MCF 10A (cell line): ENCODE data around the gene ACADVL. TPM values are rescaled to one million over a fixed set of nuclear protein-coding genes. Genes with fewer than 3 reads are reported as not detected.

Source experiments
- BruUV-seq: library from RNA; stranded (reverse); fragments of 400-500 nt; replicated peaks from 2 replicates; lab custom pipeline; 2021; lab: Mats Ljungman, UMichigan
- CTCF ChIA-PET: fragments of 300-600 bp; sonication (Branson Sonifier 250); formaldehyde crosslinking; extraction: SDS; loops from one replicate; lab custom pipeline; 2021; ENCODE audit warnings: antibody characterized with exemption, inconsistent platforms; lab: Yijun Ruan, JAX
- POLR2A ChIA-PET: fragments of 300-600, 350-650 bp; sonication (Branson Sonifier 250); formaldehyde crosslinking; extraction: SDS; loops from one replicate; lab custom pipeline; 2020; ENCODE audit warnings: antibody characterized with exemption, inconsistent platforms; lab: Yijun Ruan, JAX
- DNase-seq: peaks from one replicate; pipeline ENCODE4 v3.0.0-alpha.2; 2018; ENCODE audit not compliant: unreplicated experiment
- H3K27ac Mint-ChIP-seq: one replicate; pipeline ENCODE4 v1.8.0; 2022; ENCODE audit warnings: mild to moderate bottlenecking, low read depth, mixed read lengths; ENCODE audit not compliant: unreplicated experiment
- H3K27me3 Mint-ChIP-seq: one replicate; pipeline ENCODE4 v1.8.0; 2022; ENCODE audit warnings: mixed read lengths; ENCODE audit not compliant: insufficient read depth, unreplicated experiment
- H3K36me3 Mint-ChIP-seq: one replicate; pipeline ENCODE4 v1.8.0; 2022; ENCODE audit warnings: mild to moderate bottlenecking, moderate library complexity, mixed read lengths; ENCODE audit not compliant: insufficient read depth, unreplicated experiment
- H3K4me1 Mint-ChIP-seq: one replicate; pipeline ENCODE4 v1.8.0; 2022; ENCODE audit warnings: mixed read lengths; ENCODE audit not compliant: insufficient read depth, unreplicated experiment
- H3K4me3 Mint-ChIP-seq: one replicate; pipeline ENCODE4 v1.8.0; 2022; ENCODE audit warnings: mild to moderate bottlenecking, moderate library complexity, mixed read lengths; ENCODE audit not compliant: unreplicated experiment
- H3K9me3 Mint-ChIP-seq: one replicate; pipeline ENCODE4 v1.8.0; 2022; ENCODE audit warnings: mixed read lengths; ENCODE audit not compliant: unreplicated experiment
- intact Hi-C: fragments of 100-400 bp; cut with micrococcal nuclease; formaldehyde crosslinking; loops from 2 replicates; pipeline ENCODE4 v1.14.1; 2022
- total RNA-seq: library from RNA; stranded (reverse); gene quantifications from 2 replicates; pipeline ENCODE4 v1.2.3, GENCODE V29; 2022
- TF ChIP-seq, protein P1 (sequence below): fragments of 200-600 bp; IDR thresholded peaks from one replicate; pipeline ENCODE4 v1.8.0; 2022; ENCODE audit warnings: antibody characterized with exemption, mild to moderate bottlenecking; ENCODE audit not compliant: unreplicated experiment

The ACADVL gene
- total RNA-seq, 1 experiment from 2014 or later: 413 TPM

DNA sequence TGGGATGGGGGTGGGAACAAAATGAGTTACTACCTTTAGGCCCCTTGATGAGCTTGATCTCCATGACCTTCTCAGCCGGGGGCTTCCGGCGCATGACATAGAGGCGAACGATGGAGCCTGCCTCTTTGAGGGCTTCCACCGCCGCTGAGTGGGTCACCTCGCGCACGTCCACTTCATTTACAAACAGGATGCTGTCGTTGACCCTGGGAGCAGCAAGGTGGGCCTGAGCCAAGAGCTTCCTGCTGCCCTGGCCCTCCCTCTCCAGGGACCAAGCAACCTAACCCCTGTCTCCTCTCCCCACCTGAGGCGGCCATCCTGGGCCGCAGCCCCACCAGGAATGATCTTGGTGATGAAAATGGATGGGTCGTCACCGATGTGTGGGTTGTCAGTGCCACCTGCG is 16.3 kb upstream of the ACADVL start:
- Mint-ChIP-seq H3K4me3 (no peak overlapping the region), H3K4me1 (no peaks in the 10 kb centered on the region), H3K27me3 (peaks cover 18% of the 10 kb centered on the region), H3K27ac (no peak overlapping the region), H3K36me3 (peaks cover 6% of the 10 kb centered on the region), H3K9me3 (no peaks in the 10 kb centered on the region)
- no peak for DNase-seq
- TF ChIP-seq, protein P1, sequence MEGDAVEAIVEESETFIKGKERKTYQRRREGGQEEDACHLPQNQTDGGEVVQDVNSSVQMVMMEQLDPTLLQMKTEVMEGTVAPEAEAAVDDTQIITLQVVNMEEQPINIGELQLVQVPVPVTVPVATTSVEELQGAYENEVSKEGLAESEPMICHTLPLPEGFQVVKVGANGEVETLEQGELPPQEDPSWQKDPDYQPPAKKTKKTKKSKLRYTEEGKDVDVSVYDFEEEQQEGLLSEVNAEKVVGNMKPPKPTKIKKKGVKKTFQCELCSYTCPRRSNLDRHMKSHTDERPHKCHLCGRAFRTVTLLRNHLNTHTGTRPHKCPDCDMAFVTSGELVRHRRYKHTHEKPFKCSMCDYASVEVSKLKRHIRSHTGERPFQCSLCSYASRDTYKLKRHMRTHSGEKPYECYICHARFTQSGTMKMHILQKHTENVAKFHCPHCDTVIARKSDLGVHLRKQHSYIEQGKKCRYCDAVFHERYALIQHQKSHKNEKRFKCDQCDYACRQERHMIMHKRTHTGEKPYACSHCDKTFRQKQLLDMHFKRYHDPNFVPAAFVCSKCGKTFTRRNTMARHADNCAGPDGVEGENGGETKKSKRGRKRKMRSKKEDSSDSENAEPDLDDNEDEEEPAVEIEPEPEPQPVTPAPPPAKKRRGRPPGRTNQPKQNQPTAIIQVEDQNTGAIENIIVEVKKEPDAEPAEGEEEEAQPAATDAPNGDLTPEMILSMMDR: no peak
- CTCF ChIA-PET: interaction anchor here (0.6 to 1.1 kb wide), 2 partner anchors 26 to 150 kb away, joined by 3 read pairs; no protein-coding TSS in a partner anchor
- POLR2A ChIA-PET: interaction anchor here (0.6 kb wide), 1 partner anchor 435 kb away, joined by 3 read pairs; no protein-coding TSS in a partner anchor
- no TSS peak for BruUV-seq
- intact Hi-C loops: no loop called here

DNA sequence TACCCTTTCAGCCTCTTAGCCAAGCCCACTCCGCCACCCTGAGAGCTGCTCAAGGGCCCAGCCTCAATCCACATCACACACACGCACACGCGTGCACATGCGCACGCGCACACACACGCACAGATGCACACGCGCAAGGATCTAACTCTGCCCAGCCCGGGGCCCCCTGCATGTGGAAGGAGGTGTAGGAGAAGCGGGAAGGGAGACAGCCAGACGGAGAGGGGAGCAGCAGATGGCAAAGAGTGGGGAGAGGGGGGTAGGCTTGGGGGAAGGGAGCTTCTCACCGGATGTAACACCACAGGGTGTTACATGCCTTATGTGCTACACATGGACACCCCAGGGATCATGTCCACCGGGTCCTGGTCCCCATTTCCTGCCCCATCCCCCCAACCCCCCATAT is 15.4 kb upstream of the ACADVL start:
- Mint-ChIP-seq H3K36me3 (peaks cover 6% of the 10 kb centered on the region), H3K9me3 (no peaks in the 10 kb centered on the region), H3K4me1 (no peaks in the 10 kb centered on the region), H3K27me3 (peaks cover 18% of the 10 kb centered on the region), H3K4me3 (no peak overlapping the region), H3K27ac (no peak overlapping the region)
- intact Hi-C loops: no loop called here
- BruUV-seq: no TSS peak
- CTCF ChIA-PET: no interaction called here
- POLR2A ChIA-PET: no interaction called here
- DNase-seq: no peak
- TF ChIP-seq, protein P1: no peak

DNA sequence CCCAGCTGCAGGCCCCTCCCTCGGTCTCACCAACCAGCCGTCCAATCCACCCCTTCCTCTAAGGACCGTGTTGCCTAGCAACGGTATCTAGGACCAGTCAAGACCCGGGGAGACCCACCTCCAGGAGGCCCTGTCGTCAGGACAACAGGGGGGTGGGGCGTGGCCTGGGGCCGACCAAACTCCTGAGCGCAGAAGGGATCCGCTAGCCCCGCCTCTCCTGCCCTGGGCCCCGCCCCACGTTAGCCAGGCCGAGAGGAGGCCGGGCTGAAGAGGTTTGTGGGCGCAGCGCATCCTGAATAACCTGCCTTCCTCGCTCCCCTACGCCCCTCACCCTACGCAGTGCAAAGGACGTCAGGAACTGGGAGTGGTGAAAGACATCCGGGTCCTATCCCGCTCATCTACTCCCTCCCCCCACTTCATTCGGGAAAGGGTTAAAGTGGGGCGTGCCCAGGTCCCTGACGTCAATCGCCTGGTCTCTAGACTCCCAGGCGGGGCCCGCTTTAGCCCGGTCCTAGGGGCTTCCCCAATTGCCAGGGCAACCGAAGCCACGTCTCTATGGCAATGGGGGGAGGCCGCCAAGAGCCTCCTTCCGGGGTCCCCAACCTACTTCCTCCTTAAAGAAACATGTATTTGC is 14.8 kb upstream of the ACADVL start:
- Mint-ChIP-seq H3K9me3 (no peaks in the 10 kb centered on the region), H3K4me3 (no peak overlapping the region), H3K4me1 (no peaks in the 10 kb centered on the region), H3K27ac (no peak overlapping the region), H3K36me3 (peaks cover 11% of the 10 kb centered on the region), H3K27me3 (peaks cover 18% of the 10 kb centered on the region)
- intact Hi-C loops: no loop called here
- no peak for DNase-seq
- BruUV-seq: no TSS peak
- POLR2A ChIA-PET: no interaction called here
- CTCF ChIA-PET: no interaction called here
- TF ChIP-seq, protein P1: no peak

DNA sequence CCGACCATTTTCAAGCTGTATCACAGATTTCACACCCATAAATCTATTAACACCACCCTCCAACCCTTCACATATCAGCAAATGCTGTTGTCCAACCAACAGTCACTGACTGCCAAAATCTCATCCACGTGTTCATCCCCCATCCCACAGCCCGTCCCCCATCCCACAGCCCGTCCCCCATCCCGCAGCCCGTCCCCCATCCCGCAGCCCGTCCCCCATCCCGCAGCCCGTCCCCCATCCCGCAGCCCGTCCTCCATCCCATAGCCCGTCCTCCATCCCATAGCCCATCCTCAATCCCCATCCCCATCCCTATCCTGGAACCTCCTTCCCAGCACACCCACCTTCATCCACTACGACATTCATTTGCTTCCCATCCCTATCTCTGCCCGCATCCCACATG is 14.2 kb upstream of the ACADVL start:
- intact Hi-C loops: no loop called here
- H3K4me1 Mint-ChIP-seq: no peaks in the 10 kb centered on the region
- ChIA-PET POLR2A (interaction anchor here (0.7 kb wide), 1 partner anchor 452 kb away, joined by 4 read pairs; no protein-coding TSS in a partner anchor), CTCF (no interaction called here)
- BruUV-seq: no TSS peak
- peaks cover 11% of the 10 kb centered on the region for H3K36me3 Mint-ChIP-seq
- no peak for DNase-seq
- TF ChIP-seq, protein P1: no peak
- no peak overlapping the region for H3K27ac Mint-ChIP-seq
- H3K9me3 Mint-ChIP-seq: no peaks in the 10 kb centered on the region
- H3K4me3 Mint-ChIP-seq: no peak overlapping the region
- H3K27me3 Mint-ChIP-seq: peaks cover 18% of the 10 kb centered on the region
